H1 (cell line): ENCODE results near the gene ABI3. TPM values are rescaled to one million over a fixed set of nuclear protein-coding genes. Genes with fewer than 3 reads are reported as not detected.

Experiments used
- CTCF ChIA-PET: fragments of 300-600 bp; sonication (Branson Sonifier 250); formaldehyde crosslinking; loops from one replicate; lab custom pipeline; 2021; ENCODE audit not compliant: partially characterized antibody; lab: Charles Lee
- POLR2A ChIA-PET: fragments of 300-600 bp; sonication (Branson Sonifier 250); formaldehyde crosslinking; loops from one replicate; lab custom pipeline; 2021; ENCODE audit warnings: inconsistent platforms; ENCODE audit not compliant: partially characterized antibody; lab: Charles Lee
- DNase-seq, 2 experiments: peaks; one replicate each; pipeline versions ENCODE4 v3.0.0 to v3.0.0-alpha.2; 2010 to 2022; ENCODE audit warnings: low spot score in 2 of 2, low read depth in 1 of 2, mixed read lengths in 1 of 2
- FAIRE-seq: peaks from 2 replicates; lab custom pipeline; 2011; peaks lifted over from hg19 to GRCh38; lab: Jason Lieb, UNC
- H2AFZ ChIP-seq: 2 replicates; pipeline ENCODE4 v1.8.1; 2012; ENCODE audit warnings: low read length, inconsistent platforms
- H2AK5ac ChIP-seq: 2 replicates; pipeline ENCODE4 v1.6.1; 2013; ENCODE audit warnings: low read depth, low read length
- H2BK120ac ChIP-seq: replicated peaks from 2 replicates; pipeline ENCODE3; 2013; ENCODE audit warnings: low read depth, low read length, inconsistent platforms
- H2BK12ac ChIP-seq: 2 replicates; pipeline ENCODE4 v1.6.1; 2013; ENCODE audit warnings: low read depth, low read length
- H2BK15ac ChIP-seq: 2 replicates; pipeline ENCODE4 v1.6.1; 2013; ENCODE audit warnings: low read length
- H2BK20ac ChIP-seq: 2 replicates; pipeline ENCODE4 v1.6.1; 2013; ENCODE audit warnings: low read length
- H2BK5ac ChIP-seq: 2 replicates; pipeline ENCODE4 v1.6.1; 2013; ENCODE audit warnings: low read depth, low read length
- H3K14ac ChIP-seq: 2 replicates; pipeline ENCODE4 v1.6.1; 2013; ENCODE audit warnings: inconsistent platforms; ENCODE audit not compliant: insufficient read length
- H3K18ac ChIP-seq: 2 replicates; pipeline ENCODE4 v1.6.1; 2013; ENCODE audit warnings: low read length; ENCODE audit errors: extremely low read depth
- H3K23ac ChIP-seq: 2 replicates; pipeline ENCODE4 v1.6.1; 2013; ENCODE audit warnings: inconsistent platforms; ENCODE audit not compliant: insufficient read length
- H3K23me2 ChIP-seq: 2 replicates; pipeline ENCODE4 v1.6.1; 2013; ENCODE audit warnings: low read depth, low read length
- H3K27ac ChIP-seq: 2 replicates; pipeline ENCODE4 v1.6.1; 2011; ENCODE audit warnings: low read depth, low read length, inconsistent platforms
- H3K27me3 ChIP-seq, 4 experiments: replicated peaks in 1 of 4; 1 replicate in 1 of 4; 2 replicates in 3 of 4; pipeline versions ENCODE4 v1.6.1 to v1.8.1; 2011 to 2013; ENCODE audit warnings: low read length in 3 of 4, mild to moderate bottlenecking in 3 of 4, inconsistent platforms in 2 of 4, mixed read lengths in 2 of 4, moderate library complexity in 1 of 4; ENCODE audit not compliant: control insufficient read depth in 3 of 4, insufficient read depth in 3 of 4; ENCODE audit errors: extremely low read depth in 1 of 4
- H3K36me3 ChIP-seq, 4 experiments: 2 replicates each; pipeline versions ENCODE4 v1.6.1 to v1.8.1; 2011 to 2013; ENCODE audit warnings: mild to moderate bottlenecking in 4 of 4, low read length in 3 of 4, moderate library complexity in 2 of 4, control low read depth in 1 of 4, inconsistent platforms in 1 of 4; ENCODE audit not compliant: insufficient read depth in 4 of 4, control insufficient read depth in 2 of 4
- H3K4ac ChIP-seq: replicated peaks from 2 replicates; pipeline ENCODE3; 2013; ENCODE audit warnings: low read length, low read depth, mixed read lengths, inconsistent platforms; ENCODE audit not compliant: insufficient read length
- H3K4me1 ChIP-seq, 4 experiments: replicated peaks in 1 of 4; 1 replicate in 1 of 4; 2 replicates in 3 of 4; pipeline versions ENCODE4 v1.6.1 to v1.8.1; 2011 to 2013; ENCODE audit warnings: low read length in 3 of 4, inconsistent platforms in 2 of 4, mixed read lengths in 1 of 4; ENCODE audit not compliant: insufficient read depth in 4 of 4, control insufficient read depth in 3 of 4
- H3K4me2 ChIP-seq, 2 experiments: 2 replicates each; pipeline versions ENCODE4 v1.6.1 to v1.8.1; 2011 to 2013; ENCODE audit warnings: low read depth in 2 of 2, low read length in 2 of 2, control low read depth in 1 of 2, inconsistent platforms in 1 of 2, mild to moderate bottlenecking in 1 of 2; ENCODE audit not compliant: insufficient read depth in 1 of 2
- H3K4me3 ChIP-seq, 4 experiments: fragments of 200-600, 300-600 bp in 1 of 4; sonication (generic), shearing (Covaris generic), sonication (Bioruptor Twin) in 1 of 4; 2 replicates each; pipeline versions ENCODE4 v1.5.1 to v1.8.1; 2011 to 2016; ENCODE audit warnings: low read length in 4 of 4, low read depth in 3 of 4, control low read depth in 2 of 4, inconsistent platforms in 2 of 4, mild to moderate bottlenecking in 2 of 4, mixed read lengths in 1 of 4, moderate library complexity in 1 of 4; ENCODE audit not compliant: insufficient read depth in 2 of 4; ENCODE audit errors: extremely low read depth in 1 of 4
- H3K56ac ChIP-seq: replicated peaks from 2 replicates; pipeline ENCODE3; 2013; ENCODE audit warnings: low read depth, mild to moderate bottlenecking, mixed read lengths, low read length, inconsistent platforms; ENCODE audit not compliant: insufficient read length
- H3K79me1 ChIP-seq: 2 replicates; pipeline ENCODE4 v1.6.1; 2013; ENCODE audit warnings: low read depth, low read length, control low read depth
- H3K79me2 ChIP-seq, 2 experiments: 2 replicates each; pipeline versions ENCODE4 v1.6.1 to v1.8.1; 2012 to 2013; ENCODE audit warnings: low read length in 2 of 2, mild to moderate bottlenecking in 2 of 2, inconsistent platforms in 1 of 2; ENCODE audit not compliant: insufficient read depth in 2 of 2, control insufficient read depth in 1 of 2
- H3K9ac ChIP-seq, 4 experiments: replicated peaks in 1 of 4; 1 replicate in 1 of 4; 2 replicates in 3 of 4; pipeline versions ENCODE4 v1.6.1 to v1.8.1; 2011 to 2013; ENCODE audit warnings: low read depth in 3 of 4, low read length in 3 of 4, control low read depth in 2 of 4, mild to moderate bottlenecking in 2 of 4, moderate library complexity in 2 of 4, inconsistent platforms in 1 of 4; ENCODE audit errors: extremely low read depth in 1 of 4
- H3K9me3 ChIP-seq, 2 experiments: 2 replicates each; pipeline versions ENCODE4 v1.6.1 to v1.8.1; 2012 to 2013; ENCODE audit warnings: mild to moderate bottlenecking in 2 of 2, moderate library complexity in 2 of 2, control low read depth in 1 of 2, inconsistent platforms in 1 of 2, low read depth in 1 of 2, low read length in 1 of 2, mixed read lengths in 1 of 2; ENCODE audit not compliant: insufficient read depth in 2 of 2
- H4K20me1 ChIP-seq, 2 experiments: replicated peaks in 1 of 2; 2 replicates each; pipeline versions ENCODE3 to v1.8.1; 2011 to 2013; ENCODE audit warnings: inconsistent platforms in 2 of 2, low read length in 2 of 2, mild to moderate bottlenecking in 1 of 2; ENCODE audit not compliant: insufficient read depth in 2 of 2, control insufficient read depth in 1 of 2
- H4K5ac ChIP-seq: 2 replicates; pipeline ENCODE4 v1.6.1; 2013; ENCODE audit warnings: low read length, low read depth, mixed read lengths, inconsistent platforms; ENCODE audit not compliant: insufficient read length
- H4K8ac ChIP-seq: 2 replicates; pipeline ENCODE4 v1.8.0; 2013; ENCODE audit warnings: mild to moderate bottlenecking, moderate library complexity, low read length, inconsistent platforms; ENCODE audit not compliant: insufficient read depth; ENCODE audit errors: extremely low read depth
- H4K91ac ChIP-seq: replicated peaks from 2 replicates; pipeline ENCODE3; 2013; ENCODE audit warnings: low read length, mixed read lengths, inconsistent platforms; ENCODE audit not compliant: insufficient read length
- BCL11A ChIP-seq, 2 experiments: IDR thresholded peaks; one replicate each; pipeline ENCODE4 v1.6.1; 2011; ENCODE audit warnings: low read depth in 2 of 2, low read length in 2 of 2, mild to moderate bottlenecking in 2 of 2
- EZH2 ChIP-seq: fragments of 200-600 bp; sonication (generic); IDR thresholded peaks from 2 replicates; pipeline ENCODE4 v1.7.1; 2012; ENCODE audit warnings: low read depth, mild to moderate bottlenecking, moderate library complexity, low read length, inconsistent platforms; ENCODE audit not compliant: severe bottlenecking
- SIX5 ChIP-seq: IDR thresholded peaks from 2 replicates; pipeline ENCODE4 v1.6.1; 2011; ENCODE audit warnings: mild to moderate bottlenecking, low read depth, low read length
- TAF7 ChIP-seq: optimal IDR thresholded peaks from 2 replicates; pipeline ENCODE3; 2011; ENCODE audit warnings: low read depth, mild to moderate bottlenecking, inconsistent platforms, low read length, moderate library complexity, borderline replicate concordance
- WGBS, 2 experiments: shearing (Covaris generic) in 1 of 2; methylation state at CpG; one replicate each; pipeline versions ENCODE4 v1.1.6 to v1.1.7; 2013 to 2015; ENCODE audit warnings: low lambda C conversion rate in 2 of 2, mixed read lengths in 2 of 2, inconsistent platforms in 1 of 2, low coverage in 1 of 2, missing lambda C conversion rate in 1 of 2; ENCODE audit not compliant: insufficient replicate concordance in 2 of 2, insufficient coverage in 1 of 2, insufficient read length in 1 of 2; ENCODE audit errors: extremely low coverage in 1 of 2, missing lambda C conversion rate in 1 of 2; 5-methylcytosine and 5-hydroxymethylcytosine counted together
- polyA plus RNA-seq, 7 experiments: library from polyadenylated mRNA; depleted of rRNA in 3 of 7; stranded (reverse) in 5 of 7; unstranded in 2 of 7; fragments of >200 nt in 5 of 7; fragments of 200-250 nt in 2 of 7; gene quantifications; 1 replicate in 5 of 7; 2 replicates in 1 of 7; 4 replicates in 1 of 7; pipeline versions ENCODE4 v1.2.1 to v1.2.3, GENCODE V29; 2011 to 2013; ENCODE audit warnings: missing spikeins in 2 of 7, mixed read lengths in 2 of 7
- total RNA-seq: library from RNA; stranded (reverse); fragmentation: NEBNext Ultra II Directional; extraction: Animal tissue kit (Norgen Biotek cat#: 25700); gene quantifications from 2 replicates; pipeline ENCODE4 v1.2.1, GENCODE V29; 2021

The ABI3 gene
- total and polyA plus RNA-seq, 2 of the 8 experiments (the other 6 are each of a cell fraction or from before 2014, with no cell fraction given): 1.3 to 2.5 TPM

GRCh38 chr17:49216953-49217650, 6.6 kb downstream of the ABI3 start:
- CTCF ChIA-PET: interaction anchor here (1.2 to 6.0 kb wide), 5 partner anchors 9 to 262 kb away, joined by 3 to 42 read pairs (median 3); no protein-coding TSS in a partner anchor
- no peak overlapping the region for H3K14ac ChIP-seq
- no peak overlapping the region for H3K56ac ChIP-seq
- H2AFZ ChIP-seq: no peak overlapping the region
- FAIRE-seq: no peak
- peaks cover 0 to 9% (median 4%) of the 10 kb centered on the region in 4 experiments; a peak in 4 of 7 replicates for H3K4me1 ChIP-seq
- H3K9me3 ChIP-seq: no peaks in the 10 kb centered on the region
- H3K27me3 ChIP-seq: peaks cover 0 to 3% (median 1%) of the 10 kb centered on the region in 4 experiments; a peak in 2 of 7 replicates
- H2BK20ac ChIP-seq: peak overlapping the region; percentile 80; the same call in 1 of the 2 replicates
- peak overlapping the region; percentile 39; the same call in 1 of the 2 replicates for H2AK5ac ChIP-seq
- H3K9ac ChIP-seq: no peak overlapping the region
- peak overlapping the region; percentile 28; the same call in 1 of the 2 replicates for H4K8ac ChIP-seq
- no peak overlapping the region for H3K23ac ChIP-seq
- H3K79me2 ChIP-seq: no peaks in the 10 kb centered on the region
- H4K20me1 ChIP-seq: no peaks in the 10 kb centered on the region
- no peak overlapping the region for H3K4ac ChIP-seq
- 87% methylated on average over 11 of the region's 11 CpGs; no CpG with 5 or more reads in 1 of the 2 experiments for WGBS, 2 experiments
- H4K5ac ChIP-seq: no peak overlapping the region
- H3K36me3 ChIP-seq: no peaks in the 10 kb centered on the region
- no peak for DNase-seq
- POLR2A ChIA-PET: no interaction called here
- peak overlapping the region; percentile 40; the same call in 1 of the 2 replicates for H2BK15ac ChIP-seq
- H2BK12ac ChIP-seq: no peak overlapping the region
- no peaks in the 10 kb centered on the region for H3K79me1 ChIP-seq
- H3K4me3 ChIP-seq: no peak overlapping the region
- no peak overlapping the region for H3K4me2 ChIP-seq
- H3K23me2 ChIP-seq: no peaks in the 10 kb centered on the region
- no peak overlapping the region; the same call in 1 of the 2 replicates for H3K18ac ChIP-seq
- TF ChIP-seq EZH2: no peak
- no peak for TF ChIP-seq TAF7
- TF ChIP-seq SIX5: no peak
- TF ChIP-seq BCL11A (IDR thresholded peaks at IDR 0.05; ENCODE audit: low read depth in 2 of 2, low read length in 2 of 2): no peak
- H3K27ac ChIP-seq: no peak overlapping the region
- H2BK5ac ChIP-seq: no peak overlapping the region
- H2BK120ac ChIP-seq: no peak overlapping the region
- H4K91ac ChIP-seq: no peak overlapping the region
